GM12875 (cell line): ENCODE data around the gene TMEM139.

ENCODE experiments used
- H3K4me3 ChIP-seq: one replicate; pipeline ENCODE4 v1.5.1; 2011; ENCODE audit warnings: low read depth, low read length, control low read depth
- CTCF ChIP-seq: IDR thresholded peaks from 2 replicates; pipeline ENCODE4 v1.5.1; 2011; ENCODE audit warnings: low read depth, mild to moderate bottlenecking, control low read depth, inconsistent platforms, low read length, moderate library complexity, borderline replicate concordance; ENCODE audit not compliant: insufficient read depth

The TMEM139 gene

GRCh38 chr7:143331179-143331801 lies 46.5 kb downstream of the TMEM139 start:
- no peak for TF ChIP-seq CTCF
- no peak overlapping the region for H3K4me3 ChIP-seq

GRCh38 chr7:143334244-143334643 lies 49.5 kb downstream of the TMEM139 start:
- no peak for TF ChIP-seq CTCF
- H3K4me3 ChIP-seq: no peak overlapping the region

- TF ChIP-seq CTCF: no peak
- H3K4me3 ChIP-seq: no peak overlapping the region
Measured at GRCh38 chr7:143337216-143337615, 52.5 kb downstream of the TMEM139 start.
